Neutrophil (primary cell): ENCODE results near the gene JAG2.

Experiments used
- H3K27ac ChIP-seq: fragments of 200-600 bp; sonication (generic); 2 replicates; pipeline ENCODE4 v1.5.1; 2016; ENCODE audit warnings: mild to moderate bottlenecking, moderate library complexity
- H3K27me3 ChIP-seq: fragments of 200-600 bp; sonication (generic); 2 replicates; pipeline ENCODE4 v1.6.0; 2016; ENCODE audit warnings: mild to moderate bottlenecking
- H3K36me3 ChIP-seq: fragments of 200-600 bp; sonication (generic); 2 replicates; pipeline ENCODE4 v1.5.1; 2017
- H3K4me1 ChIP-seq, 2 experiments: fragments of 200-600 bp in 1 of 2; sonication (generic) in 1 of 2; 1 replicate in 1 of 2; 2 replicates in 1 of 2; pipeline versions ENCODE4 v1.5.1 to v1.6.1; 2013 to 2016; ENCODE audit warnings: low read depth in 1 of 2, low read length in 1 of 2, mild to moderate bottlenecking in 1 of 2, moderate library complexity in 1 of 2; ENCODE audit not compliant: control insufficient read depth in 1 of 2, insufficient read depth in 1 of 2
- H3K4me3 ChIP-seq, 2 experiments: fragments of 200-600 bp in 1 of 2; sonication (generic) in 1 of 2; 1 replicate in 1 of 2; 2 replicates in 1 of 2; pipeline ENCODE4 v1.5.1; 2013 to 2016; ENCODE audit warnings: low read depth in 1 of 2, low read length in 1 of 2, mild to moderate bottlenecking in 1 of 2, moderate library complexity in 1 of 2
- H3K9me3 ChIP-seq: fragments of 200-600 bp; sonication (generic); 2 replicates; pipeline ENCODE4 v1.5.1; 2016
- TF ChIP-seq, protein P1 (sequence below): fragments of 200-600 bp; sonication (generic); IDR thresholded peaks from 2 replicates; pipeline ENCODE4 v1.5.1; 2016; ENCODE audit warnings: antibody characterized with exemption

Gene JAG2

DNA sequence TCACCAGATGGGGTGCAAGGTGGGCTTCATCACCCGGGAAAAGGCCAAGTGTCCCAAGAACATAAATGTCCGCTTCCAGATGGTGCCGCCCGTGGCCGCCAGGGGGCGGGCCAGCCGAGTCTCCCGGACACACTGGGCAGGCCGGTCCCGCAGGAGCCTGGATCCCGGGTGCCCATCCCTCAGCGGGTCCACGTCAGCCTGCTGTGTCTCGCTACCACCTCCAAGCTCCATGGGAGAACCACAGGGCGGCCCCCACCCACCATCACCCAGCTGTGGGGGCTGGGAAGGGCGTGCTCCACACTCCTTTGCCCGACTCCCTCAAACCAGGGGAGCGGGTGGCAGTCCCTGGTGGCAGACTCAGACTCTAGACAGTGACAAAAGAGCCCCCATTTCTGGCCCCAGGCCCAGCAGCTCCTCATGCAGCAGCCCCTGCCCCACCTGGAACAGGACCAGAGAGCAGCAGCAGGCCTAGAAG lies 34.5 kb upstream of the JAG2 start:
- Histone ChIP-seq H3K9me3 (no peaks in the 10 kb centered on the region), H3K4me3 (no peak overlapping the region), H3K27me3 (peaks cover 74% of the 10 kb centered on the region), H3K4me1 (peaks cover 11 to 16% of the 10 kb centered on the region in 2 experiments), H3K36me3 (no peaks in the 10 kb centered on the region), H3K27ac (no peak overlapping the region)
- TF ChIP-seq, protein P1, sequence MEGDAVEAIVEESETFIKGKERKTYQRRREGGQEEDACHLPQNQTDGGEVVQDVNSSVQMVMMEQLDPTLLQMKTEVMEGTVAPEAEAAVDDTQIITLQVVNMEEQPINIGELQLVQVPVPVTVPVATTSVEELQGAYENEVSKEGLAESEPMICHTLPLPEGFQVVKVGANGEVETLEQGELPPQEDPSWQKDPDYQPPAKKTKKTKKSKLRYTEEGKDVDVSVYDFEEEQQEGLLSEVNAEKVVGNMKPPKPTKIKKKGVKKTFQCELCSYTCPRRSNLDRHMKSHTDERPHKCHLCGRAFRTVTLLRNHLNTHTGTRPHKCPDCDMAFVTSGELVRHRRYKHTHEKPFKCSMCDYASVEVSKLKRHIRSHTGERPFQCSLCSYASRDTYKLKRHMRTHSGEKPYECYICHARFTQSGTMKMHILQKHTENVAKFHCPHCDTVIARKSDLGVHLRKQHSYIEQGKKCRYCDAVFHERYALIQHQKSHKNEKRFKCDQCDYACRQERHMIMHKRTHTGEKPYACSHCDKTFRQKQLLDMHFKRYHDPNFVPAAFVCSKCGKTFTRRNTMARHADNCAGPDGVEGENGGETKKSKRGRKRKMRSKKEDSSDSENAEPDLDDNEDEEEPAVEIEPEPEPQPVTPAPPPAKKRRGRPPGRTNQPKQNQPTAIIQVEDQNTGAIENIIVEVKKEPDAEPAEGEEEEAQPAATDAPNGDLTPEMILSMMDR: peak; percentile 82

DNA sequence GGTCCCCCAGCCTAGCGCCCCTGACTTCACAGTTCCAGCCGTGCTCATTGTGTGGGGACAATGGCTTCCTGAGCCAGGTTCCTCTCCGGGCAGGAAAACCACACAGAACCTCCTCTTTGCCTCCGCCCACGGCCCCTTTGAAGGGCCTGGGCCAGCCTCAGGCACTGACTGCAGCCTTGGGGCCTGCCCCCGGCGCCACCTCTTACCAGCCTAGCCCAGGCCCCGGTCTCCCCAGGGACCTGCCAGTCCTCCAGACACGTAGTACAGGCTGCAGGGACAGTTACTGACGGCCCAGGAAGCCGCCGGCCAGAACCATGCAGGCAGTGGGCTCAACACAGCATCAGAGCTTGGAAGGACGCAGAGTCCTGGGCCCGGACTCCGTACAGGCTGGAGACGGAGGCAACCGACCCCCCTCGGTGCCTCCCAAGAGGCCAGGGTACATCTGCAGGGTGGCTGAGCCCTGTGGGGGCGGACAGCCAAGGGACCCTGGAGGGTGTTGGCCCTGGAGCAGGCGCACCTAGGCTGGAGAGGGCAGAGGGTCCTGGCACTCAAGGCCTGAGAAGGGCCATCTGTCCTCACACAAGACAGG lies 33.4 kb upstream of the JAG2 start:
- Histone ChIP-seq H3K4me1 (peaks cover 11 to 16% of the 10 kb centered on the region in 2 experiments), H3K4me3 (peak overlapping the region in 1 of 2 experiments; percentile 2), H3K9me3 (no peaks in the 10 kb centered on the region), H3K27me3 (peaks cover 84% of the 10 kb centered on the region), H3K36me3 (no peaks in the 10 kb centered on the region), H3K27ac (no peak overlapping the region)
- TF ChIP-seq, protein P1: no peak

DNA sequence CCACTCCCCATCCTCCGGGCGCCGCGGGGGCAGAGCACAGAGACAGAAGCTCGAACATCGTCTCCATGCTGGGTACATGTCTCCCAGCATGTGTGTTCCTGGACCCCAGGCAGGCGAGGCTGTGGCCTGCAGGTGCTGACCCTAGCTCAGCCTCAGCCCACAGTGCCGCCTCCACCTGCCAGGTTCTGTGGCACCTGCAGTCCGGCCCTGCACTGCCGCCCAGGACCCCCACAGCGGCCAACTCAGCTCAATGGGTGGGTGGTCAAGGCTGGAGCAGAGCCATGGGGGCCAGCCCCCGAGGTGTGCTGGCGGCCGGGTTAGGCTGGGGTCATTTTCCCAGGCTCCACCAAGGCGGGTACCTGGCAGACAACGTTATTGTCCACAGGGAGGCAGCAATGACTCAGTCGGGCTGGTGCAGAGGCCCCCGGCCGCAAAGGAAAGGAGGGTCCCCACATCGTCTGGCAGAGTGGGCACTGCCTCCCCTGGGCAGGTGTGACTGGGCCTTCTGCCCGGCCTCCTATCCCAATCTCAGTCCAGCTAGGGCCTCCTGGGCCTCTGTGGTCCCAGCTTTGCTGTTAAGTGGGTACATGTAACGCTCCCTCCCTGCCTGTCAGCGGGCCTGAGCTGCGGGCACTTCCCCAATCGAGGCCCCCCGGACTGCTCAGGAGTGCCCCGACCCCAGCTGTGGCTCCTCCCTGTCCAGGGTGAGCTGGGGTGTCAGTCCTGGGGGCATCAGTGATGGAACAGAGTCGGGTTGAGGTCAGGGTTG lies 32.8 kb upstream of the JAG2 start:
- no peaks in the 10 kb centered on the region for H3K36me3 ChIP-seq
- TF ChIP-seq, protein P1: no peak
- H3K9me3 ChIP-seq: no peaks in the 10 kb centered on the region
- H3K27me3 ChIP-seq: peaks cover 91% of the 10 kb centered on the region
- H3K4me1 ChIP-seq: peaks cover 11 to 16% of the 10 kb centered on the region in 2 experiments
- no peak overlapping the region for H3K27ac ChIP-seq
- peak overlapping the region in 1 of 2 experiments; percentile 2 for H3K4me3 ChIP-seq

DNA sequence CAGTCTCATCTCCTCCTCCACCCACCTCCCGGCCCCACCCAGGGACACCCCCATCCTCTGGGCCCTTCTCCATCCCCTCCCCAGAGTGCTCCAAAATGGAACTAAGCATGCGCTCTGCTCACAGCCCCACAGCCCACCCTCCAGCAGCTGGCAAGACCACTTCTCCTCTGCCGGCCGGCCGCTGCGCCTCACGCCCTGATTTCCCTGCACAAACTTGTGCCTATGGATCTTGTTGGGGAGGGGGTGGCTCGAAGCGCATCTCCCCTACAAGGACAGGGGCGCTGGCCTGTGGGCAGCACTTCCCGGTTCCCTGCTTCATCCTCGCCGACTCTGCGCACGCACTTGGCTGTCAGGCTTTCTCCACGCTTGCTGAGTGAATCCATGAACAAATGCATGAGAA lies 32.1 kb upstream of the JAG2 start:
- no peak overlapping the region for H3K4me3 ChIP-seq
- H3K27ac ChIP-seq: no peak overlapping the region
- H3K36me3 ChIP-seq: no peaks in the 10 kb centered on the region
- peaks cover 11 to 16% of the 10 kb centered on the region in 2 experiments for H3K4me1 ChIP-seq
- TF ChIP-seq, protein P1: no peak
- peaks cover 94% of the 10 kb centered on the region for H3K27me3 ChIP-seq
- H3K9me3 ChIP-seq: no peaks in the 10 kb centered on the region

DNA sequence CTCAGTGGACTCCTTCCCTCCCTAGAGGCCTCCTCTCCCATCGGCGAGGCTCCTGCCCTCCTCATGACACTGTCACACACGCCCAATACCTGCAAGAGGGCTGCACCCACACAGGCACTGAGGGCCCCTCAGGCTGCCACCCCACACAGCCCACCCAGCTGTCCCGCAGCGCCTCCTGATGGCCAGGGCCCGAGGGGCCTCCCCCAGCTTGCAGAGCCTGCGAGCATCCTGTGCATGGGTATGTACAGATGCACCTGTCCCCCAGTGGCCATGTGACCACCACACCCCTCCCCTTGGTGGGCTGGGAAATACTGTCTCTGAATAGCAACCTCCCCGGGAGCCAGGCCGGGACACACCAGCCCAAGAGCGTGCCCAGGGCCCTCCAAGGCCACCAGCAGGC lies 31.5 kb upstream of the JAG2 start:
- Histone ChIP-seq H3K27ac (no peak overlapping the region), H3K9me3 (no peaks in the 10 kb centered on the region), H3K27me3 (peaks cover 94% of the 10 kb centered on the region), H3K36me3 (no peaks in the 10 kb centered on the region), H3K4me3 (no peak overlapping the region), H3K4me1 (peaks cover 11 to 16% of the 10 kb centered on the region in 2 experiments)
- TF ChIP-seq, protein P1: no peak
